Measurements from ENCODE around the gene ANAPC15.
A peak's percentile ranks its signal among the peaks of the same experiment; 100 is the strongest.

Gene ANAPC15

GRCh38 chr11:72102946-72103753 lies 9.3 kb downstream of the ANAPC15 start, which contains the start of gene LAMTOR1:
LAMTOR1 (minus strand) TSS chr11:72103297; CDS start chr11:72103224, 73 bp downstream.
- in situ Hi-C loops (cut with HindIII; ENCODE audit: low sequenced_read_pairs) = no loop called here
- DNase-seq (ENCODE audit: low read depth, low spot score) = peak; percentile 99
- TF ChIP-seq CTCF (IDR thresholded peaks at IDR 0.05; ENCODE audit: low read depth, low read length) = peak; percentile 29
- peak within 1 kb of the TSS; percentile 96 for H3K4me3 ChIP-seq (ENCODE audit: low read depth, low read length)

- in situ Hi-C loops (cut with HindIII; ENCODE audit: low sequenced_read_pairs) = no loop called here
- peak overlapping the region; percentile 96 for H3K4me3 ChIP-seq (ENCODE audit: low read depth, low read length)
- no peak for TF ChIP-seq CTCF (IDR thresholded peaks at IDR 0.05; ENCODE audit: low read depth, low read length)
- DNase-seq (ENCODE audit: low read depth, low spot score) = no peak
Measured at GRCh38 chr11:72102631-72102945, 9.9 kb downstream of the ANAPC15 start.

- no peak for DNase-seq (ENCODE audit: low read depth, low spot score)
- in situ Hi-C loops (cut with HindIII; ENCODE audit: low sequenced_read_pairs) = no loop called here
- H3K4me3 ChIP-seq (ENCODE audit: low read depth, low read length) = peak overlapping the region; percentile 96
- TF ChIP-seq CTCF (IDR thresholded peaks at IDR 0.05; ENCODE audit: low read depth, low read length) = no peak
Measured at GRCh38 chr11:72102162-72102561, 10.3 kb downstream of the ANAPC15 start.

GRCh38 chr11:72100462-72100861 lies 12.0 kb downstream of the ANAPC15 start:
- DNase-seq (ENCODE audit: low read depth, low spot score) = no peak
- TF ChIP-seq CTCF (IDR thresholded peaks at IDR 0.05; ENCODE audit: low read depth, low read length) = no peak
- H3K4me3 ChIP-seq (ENCODE audit: low read depth, low read length) = no peak overlapping the region
- in situ Hi-C loops (cut with HindIII; ENCODE audit: low sequenced_read_pairs) = no loop called here

- DNase-seq (ENCODE audit: low read depth, low spot score) = no peak
- no peak for TF ChIP-seq CTCF (IDR thresholded peaks at IDR 0.05; ENCODE audit: low read depth, low read length)
- in situ Hi-C loops (cut with HindIII; ENCODE audit: low sequenced_read_pairs) = no loop called here
Measured at GRCh38 chr11:72100009-72100408, 12.5 kb downstream of the ANAPC15 start.

GRCh38 chr11:72098741-72099140 lies 13.8 kb downstream of the ANAPC15 start:
- in situ Hi-C loops (cut with HindIII; ENCODE audit: low sequenced_read_pairs) = no loop called here
- DNase-seq (ENCODE audit: low read depth, low spot score) = no peak
- no peak for TF ChIP-seq CTCF (IDR thresholded peaks at IDR 0.05; ENCODE audit: low read depth, low read length)
- H3K4me3 ChIP-seq (ENCODE audit: low read depth, low read length) = no peak overlapping the region

More at GRCh38 chr11:72100009-72100408, 12.5 kb downstream of the ANAPC15 start:
- H3K4me3 ChIP-seq (ENCODE audit: low read depth, low read length) = no peak overlapping the region

Data from astrocyte of the spinal cord (primary cell).